HFFc6 (cell line): Measurements from ENCODE around the gene CYB561D2. TPM values are rescaled to one million over a fixed set of nuclear protein-coding genes. Genes with fewer than 3 reads are reported as not detected.

Source experiments
- DNase-seq: peaks from one replicate; pipeline ENCODE4 v3.0.0-alpha.2; 2018
- H3K27ac Mint-ChIP-seq: 2 replicates; pipeline ENCODE4 v1.8.0; 2020; ENCODE audit warnings: mild to moderate bottlenecking, mixed read lengths
- H3K27me3 Mint-ChIP-seq: 2 replicates; pipeline ENCODE4 v1.8.0; 2021; ENCODE audit warnings: mild to moderate bottlenecking, moderate library complexity, mixed read lengths; ENCODE audit not compliant: insufficient read depth
- H3K36me3 Mint-ChIP-seq: 2 replicates; pipeline ENCODE4 v1.8.0; 2021; ENCODE audit warnings: low read depth, mixed read lengths
- H3K4me1 Mint-ChIP-seq: 2 replicates; pipeline ENCODE4 v1.8.0; 2020; ENCODE audit warnings: low read depth, mixed read lengths
- H3K4me3 Mint-ChIP-seq: 2 replicates; pipeline ENCODE4 v1.8.0; 2020; ENCODE audit warnings: mild to moderate bottlenecking, moderate library complexity, mixed read lengths
- H3K9me3 Mint-ChIP-seq: 2 replicates; pipeline ENCODE4 v1.8.0; 2020; ENCODE audit warnings: mild to moderate bottlenecking, mixed read lengths
- total RNA-seq, 6 experiments: library from RNA; stranded (reverse); fragmentation: NEBNext Ultra II Directional; extraction: Animal tissue kit (Norgen Biotek cat#: 25700); gene quantifications; 2 replicates in 1 of 6; 3 replicates in 5 of 6; pipeline ENCODE4 v1.2.3, GENCODE V29; 2021
- TF ChIP-seq, protein P1 (sequence below): fragments of 200-600 bp; sonication (generic); IDR thresholded peaks from 2 replicates; pipeline ENCODE4 v1.5.0; 2021; ENCODE audit warnings: antibody characterized with exemption, mild to moderate bottlenecking

The CYB561D2 gene
- total RNA-seq, 6 experiments from 2014 or later, result 20.5 to 25.2 (median 24.0) TPM

GRCh38 chr3:50336452-50337174, 14.0 kb upstream of the CYB561D2 start:
- Mint-ChIP-seq H3K9me3 (no peaks in the 10 kb centered on the region), H3K4me3 (peak overlapping the region; percentile 96), H3K4me1 (peaks cover 59% of the 10 kb centered on the region), H3K36me3 (peaks cover 34% of the 10 kb centered on the region), H3K27ac (peak overlapping the region; percentile 95), H3K27me3 (peaks cover 6% of the 10 kb centered on the region)
- peak; percentile 28 for DNase-seq
- TF ChIP-seq, protein P1, sequence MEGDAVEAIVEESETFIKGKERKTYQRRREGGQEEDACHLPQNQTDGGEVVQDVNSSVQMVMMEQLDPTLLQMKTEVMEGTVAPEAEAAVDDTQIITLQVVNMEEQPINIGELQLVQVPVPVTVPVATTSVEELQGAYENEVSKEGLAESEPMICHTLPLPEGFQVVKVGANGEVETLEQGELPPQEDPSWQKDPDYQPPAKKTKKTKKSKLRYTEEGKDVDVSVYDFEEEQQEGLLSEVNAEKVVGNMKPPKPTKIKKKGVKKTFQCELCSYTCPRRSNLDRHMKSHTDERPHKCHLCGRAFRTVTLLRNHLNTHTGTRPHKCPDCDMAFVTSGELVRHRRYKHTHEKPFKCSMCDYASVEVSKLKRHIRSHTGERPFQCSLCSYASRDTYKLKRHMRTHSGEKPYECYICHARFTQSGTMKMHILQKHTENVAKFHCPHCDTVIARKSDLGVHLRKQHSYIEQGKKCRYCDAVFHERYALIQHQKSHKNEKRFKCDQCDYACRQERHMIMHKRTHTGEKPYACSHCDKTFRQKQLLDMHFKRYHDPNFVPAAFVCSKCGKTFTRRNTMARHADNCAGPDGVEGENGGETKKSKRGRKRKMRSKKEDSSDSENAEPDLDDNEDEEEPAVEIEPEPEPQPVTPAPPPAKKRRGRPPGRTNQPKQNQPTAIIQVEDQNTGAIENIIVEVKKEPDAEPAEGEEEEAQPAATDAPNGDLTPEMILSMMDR, result no peak

GRCh38 chr3:50337175-50337861, 13.3 kb upstream of the CYB561D2 start:
- Mint-ChIP-seq H3K9me3 (no peaks in the 10 kb centered on the region), H3K36me3 (peaks cover 34% of the 10 kb centered on the region), H3K27ac (peak overlapping the region; percentile 95), H3K4me3 (peak overlapping the region; percentile 96), H3K4me1 (peaks cover 59% of the 10 kb centered on the region), H3K27me3 (peaks cover 6% of the 10 kb centered on the region)
- TF ChIP-seq, protein P1, result no peak
- DNase-seq, result peak; percentile 99

GRCh38 chr3:50338965-50339364, 11.7 kb upstream of the CYB561D2 start:
- Mint-ChIP-seq H3K36me3 (peaks cover 29% of the 10 kb centered on the region), H3K9me3 (no peaks in the 10 kb centered on the region), H3K27ac (peak overlapping the region; percentile 95), H3K4me3 (peak overlapping the region; percentile 96), H3K4me1 (peaks cover 52% of the 10 kb centered on the region), H3K27me3 (peaks cover 4% of the 10 kb centered on the region)
- TF ChIP-seq, protein P1, result no peak
- no peak for DNase-seq

DNA sequence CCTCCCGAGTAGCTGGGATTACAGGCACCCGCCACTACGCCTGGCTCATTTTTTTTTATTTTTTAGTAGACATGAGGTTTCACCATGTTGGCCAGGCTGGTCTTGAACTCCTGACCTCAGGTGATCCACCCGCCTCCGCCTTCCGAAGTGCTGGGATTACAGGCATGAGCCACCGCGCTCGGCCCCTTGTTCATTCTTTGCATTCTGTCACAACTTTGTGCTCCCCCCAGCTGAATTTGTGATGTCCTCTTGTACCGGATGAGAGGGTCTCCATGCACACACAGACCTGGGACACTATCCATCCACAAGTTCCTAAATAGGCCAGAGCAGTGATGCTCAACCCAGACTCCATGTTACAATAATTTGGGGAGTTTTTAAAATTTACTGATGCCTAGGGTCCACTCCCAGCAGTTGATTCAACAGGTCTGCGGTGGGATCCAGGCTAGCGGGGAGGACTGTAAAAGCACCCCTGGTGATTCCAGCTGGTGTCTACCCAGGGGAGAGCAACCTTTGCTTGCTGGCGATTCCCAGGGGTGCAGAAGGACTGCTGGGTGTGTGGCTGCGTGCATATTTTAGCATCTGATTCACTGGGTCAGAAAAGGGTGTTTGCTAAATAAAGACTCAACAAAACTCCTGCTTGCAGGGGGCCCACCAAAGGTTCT, 11.0 kb upstream of the CYB561D2 start:
- Mint-ChIP-seq H3K4me3 (peak overlapping the region; percentile 96), H3K27me3 (peaks cover 4% of the 10 kb centered on the region), H3K36me3 (peaks cover 27% of the 10 kb centered on the region), H3K4me1 (peaks cover 46% of the 10 kb centered on the region), H3K27ac (peak overlapping the region; percentile 95), H3K9me3 (no peaks in the 10 kb centered on the region)
- TF ChIP-seq, protein P1, result no peak
- peak; percentile 57 for DNase-seq

- DNase-seq, result no peak
- Mint-ChIP-seq H3K4me3 (peak overlapping the region; percentile 96), H3K9me3 (no peaks in the 10 kb centered on the region), H3K27ac (peak overlapping the region; percentile 95), H3K27me3 (peaks cover 4% of the 10 kb centered on the region), H3K4me1 (peaks cover 41% of the 10 kb centered on the region), H3K36me3 (peaks cover 26% of the 10 kb centered on the region)
- TF ChIP-seq, protein P1, result no peak
Measured at GRCh38 chr3:50340147-50340447, 10.6 kb upstream of the CYB561D2 start.
